ENCODE data around the gene CNTN4.

Gene CNTN4

DNA sequence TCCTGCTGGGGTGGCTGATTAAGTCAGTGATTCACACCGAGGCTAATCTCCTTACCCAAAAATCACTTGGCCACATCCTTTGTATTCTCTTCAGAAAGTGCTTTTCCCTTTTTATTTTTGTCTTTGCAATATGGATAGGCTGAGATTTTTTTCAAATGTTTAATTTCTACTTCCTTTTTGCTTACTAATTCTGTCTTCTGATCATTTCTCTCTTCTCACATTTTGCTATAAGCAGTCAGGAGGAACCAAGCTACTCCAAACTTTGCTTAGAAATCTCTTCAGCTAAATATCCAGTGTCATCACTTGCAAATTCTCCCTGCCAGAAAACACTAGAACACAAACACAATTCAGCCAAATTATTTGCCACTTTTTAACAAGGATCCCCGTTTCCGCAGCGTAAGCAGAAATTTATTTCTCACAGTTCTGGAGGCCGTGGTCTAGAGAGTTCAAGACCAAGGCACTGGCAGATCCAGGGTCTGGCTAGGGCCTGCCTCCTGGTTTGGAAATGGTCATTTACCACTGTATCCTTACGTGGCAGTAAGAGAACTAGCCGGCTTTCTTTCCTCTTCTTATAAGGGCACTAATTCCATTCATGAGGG, 906.6 kb downstream of the CNTN4 start:
- DNase-seq: no peak

DNA sequence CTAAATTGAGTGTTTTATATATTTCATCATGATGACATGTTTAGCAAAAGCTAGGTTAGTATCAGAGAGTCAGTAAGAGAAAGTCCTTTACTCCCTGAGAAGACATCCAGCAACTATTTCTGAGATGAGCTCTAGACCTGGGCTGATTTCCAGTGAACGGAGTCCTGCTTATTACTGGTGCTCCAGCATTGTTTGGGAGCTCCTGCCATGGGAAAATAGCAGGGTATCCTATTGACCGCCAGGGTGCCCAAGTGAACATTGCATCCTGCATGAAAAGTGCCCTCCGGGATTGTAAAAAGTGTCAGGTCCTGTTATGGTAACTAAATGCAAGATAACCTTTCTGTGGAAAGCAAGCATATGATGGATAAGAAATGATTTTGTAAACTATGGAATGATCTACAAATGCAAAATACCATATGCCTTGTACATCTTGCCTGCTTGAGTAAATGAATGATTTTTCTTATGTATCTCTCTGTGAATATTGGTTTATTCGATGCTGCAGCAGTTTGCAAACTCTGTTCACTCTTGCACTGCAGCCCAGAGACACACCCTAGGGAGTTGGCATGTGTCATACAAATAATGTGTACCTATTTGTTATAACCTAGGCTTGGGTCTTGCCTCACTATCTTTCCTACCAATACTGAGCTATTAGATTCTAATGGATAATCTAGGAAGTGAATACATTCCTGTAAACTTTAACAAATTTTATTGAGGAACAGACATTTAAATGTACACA, 914.8 kb downstream of the CNTN4 start:
- no peak for DNase-seq

DNA sequence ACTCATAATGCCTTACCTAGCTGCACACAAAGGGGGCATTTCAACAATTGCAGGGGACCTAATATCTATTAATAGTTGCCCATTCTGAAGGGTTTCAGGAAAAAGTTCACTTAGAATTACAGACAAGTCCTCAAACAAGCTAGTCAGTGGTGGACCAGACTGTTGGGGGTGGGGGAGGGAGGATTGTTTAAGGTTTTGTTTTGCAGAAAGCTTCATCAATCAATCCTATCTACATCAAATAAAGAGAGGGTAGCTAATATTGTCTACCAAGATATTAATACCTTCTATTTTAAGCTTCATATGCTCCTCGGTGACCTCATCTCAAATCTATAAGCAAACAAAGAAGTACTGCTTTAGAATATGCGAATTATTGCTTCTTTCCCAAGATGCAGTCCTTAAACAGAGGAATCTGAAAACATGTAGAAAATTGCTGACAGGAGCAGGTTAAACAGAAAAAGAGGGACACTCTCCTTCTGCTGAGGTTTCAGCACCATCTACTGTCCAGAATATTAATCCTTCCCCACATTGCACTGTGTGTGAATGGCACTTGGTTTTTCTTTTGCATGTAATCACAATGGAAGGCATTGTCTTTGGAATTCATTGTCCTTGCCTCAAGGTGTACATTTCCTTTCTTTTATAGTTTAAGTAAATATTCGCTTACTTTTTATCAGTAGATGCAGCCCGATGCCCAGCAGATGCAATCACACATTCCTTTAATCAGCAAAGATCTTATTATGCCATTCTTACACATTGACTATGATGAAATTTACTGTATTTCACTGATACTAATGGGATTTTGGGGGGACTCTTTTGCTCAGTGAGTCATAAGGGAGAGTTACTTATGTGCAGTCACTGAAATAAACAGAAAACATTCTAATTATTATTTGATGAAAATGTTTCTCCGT, 916.8 kb downstream of the CNTN4 start:
- peak; percentile 22 for DNase-seq

DNA sequence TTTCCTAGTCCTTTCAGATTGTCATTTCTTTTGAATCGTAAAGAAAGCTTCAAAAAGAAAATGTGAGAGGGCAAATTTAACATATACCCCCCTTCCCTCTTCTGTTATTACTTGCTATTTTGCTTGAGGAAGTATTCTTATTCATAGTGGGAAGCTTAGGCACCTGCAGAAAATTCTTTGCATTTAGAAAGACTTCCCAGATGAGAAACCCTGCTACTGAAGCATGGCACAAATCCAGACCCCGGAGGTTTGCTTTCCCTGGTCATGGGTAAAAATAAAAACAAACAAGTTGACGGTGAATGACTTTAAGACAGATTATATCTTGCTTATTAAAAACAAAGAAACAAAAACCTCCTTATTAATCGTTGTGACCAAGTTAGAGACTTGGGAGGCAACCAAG, 917.6 kb downstream of the CNTN4 start:
- DNase-seq: no peak

- DNase-seq: no peak
These were observed 921.5 kb downstream of the CNTN4 start for GRCh38 chr3:3020209-3020608.

DNA sequence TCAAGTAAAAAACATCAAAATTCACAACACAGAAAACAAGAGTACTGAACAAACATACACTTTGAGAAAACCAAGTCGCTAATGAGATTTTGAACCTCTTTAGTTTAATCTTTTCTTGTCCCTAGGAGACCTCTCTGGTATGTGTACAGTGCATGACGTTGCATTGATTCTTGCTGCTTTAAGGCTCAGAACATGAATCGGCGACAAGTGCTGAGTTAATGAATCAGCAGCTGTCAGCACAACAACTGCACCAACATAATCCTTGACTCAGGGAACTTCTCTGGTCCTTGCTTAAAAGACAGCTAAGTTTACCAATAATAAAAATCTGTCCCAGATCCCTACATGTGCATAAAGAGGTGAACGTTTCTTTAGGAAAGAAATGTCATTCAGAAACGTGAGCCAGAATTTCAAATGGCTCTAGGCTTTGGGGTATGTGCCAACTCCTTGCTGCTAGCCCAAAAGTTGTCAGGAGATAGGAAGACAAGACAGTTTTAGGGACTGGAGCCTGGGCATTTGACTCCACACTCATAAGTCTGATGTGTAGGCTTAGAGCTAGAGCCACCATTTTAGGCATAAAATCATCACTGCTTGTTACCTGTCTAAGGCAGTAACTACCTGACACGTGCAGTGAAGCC, 924.6 kb downstream of the CNTN4 start:
- no peak for DNase-seq

DNA sequence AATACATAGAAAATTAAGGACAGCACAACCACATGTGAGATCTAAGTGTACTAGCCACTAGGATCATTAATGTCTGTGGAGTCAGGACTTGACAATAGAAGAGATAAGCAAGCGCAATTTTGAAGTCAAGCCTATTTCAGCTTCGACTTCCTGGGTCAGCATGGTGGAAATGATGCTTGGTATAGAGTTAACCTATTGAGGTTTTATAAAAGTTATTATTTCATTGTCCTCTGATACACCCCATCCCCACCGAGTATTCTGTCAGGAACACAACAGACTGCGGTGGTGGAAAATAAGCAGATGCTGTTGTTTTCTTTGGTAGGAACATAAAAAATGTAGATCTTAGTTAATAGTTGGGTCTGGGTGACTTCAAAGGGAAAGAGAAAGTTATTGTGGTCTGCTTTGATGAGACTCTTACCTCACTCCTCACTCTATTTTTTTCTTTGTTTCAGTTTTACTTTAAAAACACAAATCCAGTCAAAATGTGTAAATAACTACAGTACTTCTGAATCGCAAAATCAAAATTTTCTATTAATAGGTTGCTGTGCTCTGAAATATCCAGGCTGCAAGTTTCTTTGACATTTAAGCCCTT, 929.4 kb downstream of the CNTN4 start:
- no peak for DNase-seq

DNA sequence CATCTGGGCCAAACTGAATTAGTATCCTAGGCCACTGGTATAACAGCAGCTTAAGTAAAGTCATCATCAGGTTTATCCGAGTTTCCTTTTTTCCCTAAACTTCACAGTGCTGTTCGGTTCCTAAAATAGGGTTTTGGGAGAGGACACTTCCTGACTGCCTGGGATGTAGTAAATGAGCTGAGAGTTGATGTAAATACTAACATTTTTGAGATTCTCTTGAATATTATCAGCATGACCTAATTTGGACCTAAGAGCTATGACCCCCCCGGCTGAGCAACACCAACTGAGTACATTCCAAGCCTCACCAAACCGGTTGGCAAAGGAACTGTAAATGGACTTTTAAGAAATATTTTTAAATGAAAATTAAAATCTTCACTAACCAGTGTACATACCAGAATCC, 932.7 kb downstream of the CNTN4 start:
- no peak for DNase-seq

DNA sequence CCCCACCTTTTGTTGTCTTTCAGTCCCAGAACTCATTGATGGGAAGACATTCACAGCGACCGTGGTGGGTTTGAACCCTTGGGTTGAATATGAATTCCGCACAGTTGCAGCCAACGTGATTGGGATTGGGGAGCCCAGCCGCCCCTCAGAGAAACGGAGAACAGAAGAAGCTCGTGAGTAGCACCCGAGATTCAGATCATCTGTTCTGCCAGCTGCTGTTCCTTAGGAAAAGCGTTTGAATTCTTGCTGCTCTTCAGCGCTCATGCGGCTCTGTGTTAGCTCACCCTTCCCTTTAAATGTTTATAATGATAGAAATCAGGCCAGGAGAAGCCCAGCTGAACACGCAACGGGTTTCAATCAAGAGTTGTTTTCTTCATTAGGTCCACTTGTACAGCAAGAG, 938.5 kb downstream of the CNTN4 start:
- DNase-seq: no peak

DNA sequence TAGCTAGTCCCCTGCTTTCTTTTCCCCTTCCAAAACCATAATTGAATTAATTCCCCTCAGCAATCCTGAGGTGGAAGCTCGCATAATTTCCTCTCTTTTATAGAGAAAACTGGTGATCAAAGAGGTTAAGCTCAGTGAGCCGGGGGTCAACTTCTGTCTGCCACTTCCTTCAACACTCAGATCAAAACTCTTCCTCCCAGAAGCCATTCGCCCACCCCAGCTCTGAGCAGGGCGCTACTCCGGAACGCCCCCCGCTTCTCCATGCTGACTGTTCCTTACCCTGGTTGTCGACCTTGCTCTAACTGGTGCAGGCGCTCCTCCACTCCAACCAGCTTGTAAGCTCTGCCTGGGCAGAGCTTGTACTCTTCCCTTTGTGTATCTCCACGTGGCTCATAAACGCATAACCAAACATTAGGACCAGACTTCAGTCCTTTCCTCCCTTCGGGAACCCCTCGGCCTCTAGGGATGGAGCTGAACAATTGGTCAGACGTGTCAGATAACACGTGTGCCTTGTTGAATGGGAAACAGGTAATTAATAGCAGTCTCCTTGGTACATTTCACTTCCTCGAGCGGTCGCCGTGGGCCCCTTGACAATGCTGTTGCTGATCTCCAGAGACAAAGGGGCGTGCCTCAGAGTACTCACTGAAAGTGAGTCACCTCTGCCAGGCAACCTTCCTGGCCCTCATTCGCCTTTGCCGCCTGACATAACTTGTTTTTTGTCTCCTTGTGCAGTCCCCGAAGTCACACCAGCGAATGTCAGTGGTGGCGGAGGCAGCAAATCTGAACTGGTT, 939.7 kb downstream of the CNTN4 start:
- DNase-seq: peak; percentile 78

DNA sequence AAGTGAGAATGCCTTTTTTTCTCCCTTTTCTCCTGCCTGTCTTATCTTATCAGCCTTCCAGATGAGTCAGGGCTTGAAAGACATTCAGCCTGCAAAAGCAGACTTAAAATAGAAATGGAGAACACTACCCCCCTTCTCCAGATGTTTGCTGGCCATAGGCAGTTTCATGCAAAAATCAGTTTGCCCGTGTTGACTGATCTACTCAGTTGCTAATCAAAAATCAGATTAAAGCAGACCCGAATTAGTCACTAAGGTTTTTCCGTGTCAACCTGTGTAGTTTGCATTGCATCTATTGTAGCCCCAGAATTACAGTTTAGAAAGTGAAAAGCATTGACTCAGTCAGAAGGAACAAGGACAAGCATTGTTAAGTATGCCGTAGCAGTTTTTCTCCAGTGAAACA, 955.3 kb downstream of the CNTN4 start:
- DNase-seq: no peak

DNA sequence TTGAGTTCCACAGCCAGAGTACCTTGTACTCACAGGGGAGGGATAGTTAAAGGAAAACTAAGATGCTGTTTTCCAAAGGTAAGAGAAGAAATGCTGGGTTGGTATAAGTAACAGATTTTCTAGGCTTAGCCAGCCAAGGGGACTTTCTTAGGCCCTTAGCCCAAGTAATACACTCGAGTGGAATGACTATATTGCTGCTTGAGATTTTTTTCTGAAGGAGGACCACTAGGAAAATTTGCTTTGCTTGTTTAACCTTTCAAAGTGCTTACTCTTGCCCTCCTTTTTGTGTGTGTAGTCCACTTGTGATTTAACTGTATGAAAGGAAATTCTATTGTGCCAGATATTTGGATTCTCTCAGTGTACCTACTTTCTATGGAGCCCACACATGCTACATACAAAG, 961.0 kb downstream of the CNTN4 start:
- DNase-seq: no peak

GRCh38 chr3:3064297-3064696, 965.6 kb downstream of the CNTN4 start:
- no peak for DNase-seq

DNA sequence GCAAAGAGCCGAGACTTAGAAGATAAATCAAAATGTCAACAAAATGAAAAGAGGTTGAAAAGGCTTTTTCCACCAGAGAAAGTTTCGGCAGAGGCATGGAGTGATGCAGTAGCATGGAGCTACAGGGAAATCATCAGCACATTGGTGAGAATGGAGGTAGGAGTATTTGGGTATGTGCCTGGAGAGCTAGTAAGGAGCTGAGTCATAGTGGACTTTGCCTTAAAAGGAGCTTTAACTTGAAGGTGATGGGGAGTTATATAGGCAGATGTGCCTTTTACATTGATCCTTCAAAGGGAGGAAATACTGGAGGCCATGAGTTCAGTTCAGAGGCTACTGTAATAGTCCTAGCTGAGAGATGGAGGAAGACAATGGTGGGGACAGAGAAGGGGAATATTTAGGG, 967.2 kb downstream of the CNTN4 start:
- no peak for DNase-seq

DNA sequence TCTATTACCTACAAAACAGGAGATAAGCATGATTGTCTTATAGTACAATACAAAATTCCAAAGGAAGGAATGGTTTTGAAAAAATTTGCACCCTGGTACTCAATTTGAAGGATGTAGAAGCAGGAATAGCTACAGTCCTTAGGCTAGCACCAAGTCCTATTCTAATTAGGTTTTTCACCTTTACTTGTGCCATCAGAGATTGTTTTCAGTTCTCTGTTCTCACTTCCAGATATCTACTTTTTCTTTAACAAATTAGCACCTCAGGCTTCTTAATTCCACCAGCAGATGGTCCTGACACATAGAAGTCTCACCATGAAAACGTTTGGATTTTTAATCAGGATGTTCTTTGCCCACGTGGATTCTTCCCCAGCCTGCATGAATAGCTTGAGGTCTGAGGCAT, 967.7 kb downstream of the CNTN4 start:
- no peak for DNase-seq

DNA sequence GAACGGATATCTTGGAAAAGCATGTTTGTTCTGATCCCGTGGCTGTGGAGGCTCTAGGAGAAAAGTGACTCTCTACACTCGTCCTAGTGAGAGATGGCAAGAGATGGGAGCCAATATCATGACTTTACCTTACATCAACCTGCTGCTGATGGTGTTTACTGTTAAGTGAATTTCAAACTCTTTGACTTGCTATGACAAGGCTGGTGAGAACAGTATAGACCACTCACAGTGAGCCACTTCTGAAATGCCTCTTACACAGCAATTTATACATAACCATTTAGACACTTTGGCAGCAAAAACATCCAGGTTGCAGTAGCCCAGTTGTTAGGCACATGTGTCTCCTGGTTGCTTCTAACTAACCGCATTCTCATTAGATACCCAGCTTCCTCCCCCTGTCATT, 968.2 kb downstream of the CNTN4 start:
- no peak for DNase-seq

- DNase-seq: no peak
These were observed 969.8 kb downstream of the CNTN4 start for GRCh38 chr3:3068358-3068881.

- no peak for DNase-seq
These were observed 971.1 kb downstream of the CNTN4 start for GRCh38 chr3:3069723-3070122.

DNA sequence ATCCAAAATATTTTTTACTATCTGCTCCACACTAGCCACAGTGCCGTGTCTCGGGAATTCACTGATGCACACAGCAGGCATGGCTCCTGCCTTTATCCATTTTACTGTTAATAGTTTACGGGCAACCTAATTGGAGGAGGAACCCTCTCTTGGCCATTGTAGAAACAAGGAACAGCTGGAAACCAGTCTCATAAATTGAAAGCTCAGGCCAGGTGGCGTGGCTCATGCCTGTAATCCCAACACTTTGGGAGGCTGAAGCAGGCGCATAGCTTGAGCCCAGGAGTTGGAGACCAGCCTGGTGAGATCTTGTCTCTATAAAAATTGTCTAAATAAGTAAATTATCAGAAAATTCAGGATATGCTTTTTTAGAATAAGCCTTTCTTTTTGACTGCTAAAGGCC, 972.5 kb downstream of the CNTN4 start:
- no peak for DNase-seq

- DNase-seq: no peak
These were observed 976.0 kb downstream of the CNTN4 start for GRCh38 chr3:3074551-3075257.

DNA sequence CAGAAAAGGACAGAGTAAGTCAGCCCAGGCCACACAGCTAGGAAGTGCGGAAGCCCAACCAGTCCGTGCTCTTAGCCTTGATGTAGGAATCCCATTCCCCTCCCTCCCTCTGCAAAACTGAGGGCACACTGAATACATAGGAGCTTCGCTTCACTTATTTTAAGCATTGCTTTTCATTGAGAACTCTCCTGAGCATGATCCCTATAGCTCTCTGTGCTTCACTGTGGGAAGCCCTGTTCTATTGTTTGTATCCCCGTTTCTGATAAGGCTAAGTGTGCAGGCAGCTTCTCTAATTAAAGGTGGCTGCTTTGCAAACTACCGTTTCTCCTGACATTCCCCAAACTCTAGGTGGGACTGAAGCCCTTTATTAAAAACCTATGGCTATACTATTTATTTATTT, 981.6 kb downstream of the CNTN4 start:
- DNase-seq: no peak

All from DMS153 (cell line).